GM06990 (cell line): ENCODE data around the gene MYOC.
A peak's percentile ranks its signal among the peaks of the same experiment; 100 is the strongest.
"Not testable (repeated sequence)": the region's sequence is repeated elsewhere in the genome, so short reads cannot be mapped to it uniquely, and the experiment has no call there.

Source experiments
- DNase-seq: peaks from one replicate; pipeline ENCODE4 v3.0.0-alpha.2; 2011; ENCODE audit not compliant: insufficient read length; ENCODE audit errors: extremely low read depth
- H3K27me3 ChIP-seq: replicated peaks from 2 replicates; pipeline ENCODE4 v1.6.0; 2011; ENCODE audit warnings: low read length; ENCODE audit not compliant: control insufficient read depth, insufficient read depth
- H3K36me3 ChIP-seq: 2 replicates; pipeline ENCODE4 v1.5.1; 2011; ENCODE audit warnings: low read length; ENCODE audit not compliant: control insufficient read depth, insufficient read depth
- H3K4me3 ChIP-seq: replicated peaks from 2 replicates; pipeline ENCODE4 v1.5.1; 2011; ENCODE audit warnings: low read depth, mild to moderate bottlenecking, control low read depth, low read length
- CTCF ChIP-seq: IDR thresholded peaks from 2 replicates; pipeline ENCODE4 v1.5.1; 2011; ENCODE audit warnings: low read length, control low read depth, mild to moderate bottlenecking, inconsistent platforms; ENCODE audit not compliant: insufficient read depth, poor library complexity, severe bottlenecking

Gene MYOC

GRCh38 chr1:171663854-171664575, 11.5 kb upstream of the MYOC start:
- no peaks in the 10 kb centered on the region for H3K27me3 ChIP-seq
- H3K36me3 ChIP-seq = no peaks in the 10 kb centered on the region
- TF ChIP-seq CTCF = no peak
- no peak for DNase-seq
- H3K4me3 ChIP-seq = no peak overlapping the region

- H3K27me3 ChIP-seq = no peaks in the 10 kb centered on the region
- DNase-seq = no peak
- H3K4me3 ChIP-seq = no peak overlapping the region
- no peak for TF ChIP-seq CTCF
- H3K36me3 ChIP-seq = no peaks in the 10 kb centered on the region
Observed at GRCh38 chr1:171663036-171663853, 10.8 kb upstream of the MYOC start.

GRCh38 chr1:171661076-171661650, 8.7 kb upstream of the MYOC start:
- Histone ChIP-seq H3K4me3 (no peak overlapping the region), H3K27me3 (no peaks in the 10 kb centered on the region), H3K36me3 (no peaks in the 10 kb centered on the region)
- no peak for TF ChIP-seq CTCF
- DNase-seq = no peak

- not testable (repeated sequence) for H3K36me3 ChIP-seq, H3K27me3 ChIP-seq, DNase-seq, H3K4me3 ChIP-seq
Observed at GRCh38 chr1:171656206-171656605, 3.7 kb upstream of the MYOC start.

- 0 out of 2 replicates have a peak overlapping the region, but pooled peaks have one; percentile 9 for H3K4me3 ChIP-seq
- TF ChIP-seq CTCF = no peak
- DNase-seq = no peak
- no peaks in the 10 kb centered on the region; the same call in 1 of the 2 replicates for H3K27me3 ChIP-seq
- H3K36me3 ChIP-seq = no peaks in the 10 kb centered on the region
Observed at GRCh38 chr1:171655746-171656116, 3.2 kb upstream of the MYOC start.

GRCh38 chr1:171654942-171655745, 2.7 kb upstream of the MYOC start:
- peak; percentile 94 for TF ChIP-seq CTCF

More at GRCh38 chr1:171654942-171655745, 2.7 kb upstream of the MYOC start:
- H3K27me3 ChIP-seq = no peaks in the 10 kb centered on the region; the same call in 1 of the 2 replicates
- H3K36me3 ChIP-seq = no peaks in the 10 kb centered on the region
- peak; percentile 66 for DNase-seq
- H3K4me3 ChIP-seq = no peak overlapping the region
